Endothelial cell of umbilical vein (primary cell): ENCODE data around the gene IRF2BP2. TPM values are rescaled to one million over a fixed set of nuclear protein-coding genes. Genes with fewer than 3 reads are reported as not detected.
A peak's percentile ranks its signal among the peaks of the same experiment; 100 is the strongest.

Source experiments
- BruUV-seq: library from RNA; stranded (reverse); fragments of 400-500 nt; replicated peaks from 2 replicates; lab custom pipeline; 2021; lab: Mats Ljungman, UMichigan
- CTCF ChIA-PET: fragments of 300-600, 350-600 bp; sonication (Branson Sonifier 250); formaldehyde crosslinking; loops from one replicate; lab custom pipeline; 2021; ENCODE audit warnings: antibody characterized with exemption, inconsistent platforms; lab: Charles Lee
- POLR2A ChIA-PET: fragments of 300-600, 350-600 bp; sonication (Branson Sonifier 250); formaldehyde crosslinking; loops from one replicate; lab custom pipeline; 2021; ENCODE audit warnings: antibody characterized with exemption, inconsistent platforms; lab: Charles Lee
- DNase-seq: peaks from one replicate; pipeline ENCODE4 v3.0.0-alpha.2; 2011; ENCODE audit warnings: low read depth, low spot score
- FAIRE-seq: peaks from 2 replicates; lab custom pipeline; 2011; peaks lifted over from hg19 to GRCh38; lab: Jason Lieb, UNC
- H2AFZ ChIP-seq: 2 replicates; pipeline ENCODE4 v1.6.0; 2012; ENCODE audit warnings: low read depth, low read length, control low read depth, inconsistent platforms
- H3K27ac ChIP-seq: 2 replicates; pipeline ENCODE4 v1.5.1; 2011; ENCODE audit warnings: low read depth, mild to moderate bottlenecking, control low read depth, low read length, moderate library complexity; ENCODE audit not compliant: insufficient read depth
- H3K27me3 ChIP-seq, 2 experiments: 2 replicates each; pipeline versions ENCODE4 v1.6.0 to v1.6.1; 2011; ENCODE audit warnings: low read length in 2 of 2, mixed read lengths in 1 of 2; ENCODE audit not compliant: control insufficient read depth in 2 of 2, insufficient read depth in 2 of 2
- H3K36me3 ChIP-seq, 2 experiments: 2 replicates in 1 of 2; 3 replicates in 1 of 2; pipeline ENCODE4 v1.5.1; 2011; ENCODE audit warnings: low read length in 2 of 2, mild to moderate bottlenecking in 1 of 2, moderate library complexity in 1 of 2; ENCODE audit not compliant: control insufficient read depth in 2 of 2, insufficient read depth in 2 of 2; ENCODE audit errors: extremely low read depth in 1 of 2
- H3K4me1 ChIP-seq: 3 replicates; pipeline ENCODE4 v1.5.1; 2011; ENCODE audit warnings: mild to moderate bottlenecking, low read length; ENCODE audit not compliant: control insufficient read depth, insufficient read depth; ENCODE audit errors: extremely low read depth
- H3K4me2 ChIP-seq: 2 replicates; pipeline ENCODE4 v1.6.1; 2011; ENCODE audit warnings: low read length, control low read depth, mixed read lengths; ENCODE audit not compliant: insufficient read depth
- H3K4me3 ChIP-seq, 3 experiments: fragments of 200-600 bp in 1 of 3; sonication (generic), shearing (Covaris generic) in 1 of 3; replicated peaks in 1 of 3; 2 replicates each; pipeline ENCODE4 v1.5.1; 2011 to 2016; ENCODE audit warnings: control low read depth in 3 of 3, low read length in 3 of 3, mild to moderate bottlenecking in 2 of 3, inconsistent platforms in 1 of 3, low read depth in 1 of 3, moderate library complexity in 1 of 3; ENCODE audit not compliant: insufficient read depth in 1 of 3
- H3K79me2 ChIP-seq: 2 replicates; pipeline ENCODE4 v1.6.0; 2012; ENCODE audit warnings: low read length, inconsistent platforms; ENCODE audit not compliant: control insufficient read depth, insufficient read depth
- H3K9ac ChIP-seq: replicated peaks from 2 replicates; pipeline ENCODE3; 2011; ENCODE audit warnings: low read length, control low read depth; ENCODE audit not compliant: insufficient read depth; ENCODE audit errors: extremely low read depth
- H3K9me1 ChIP-seq: replicated peaks from 3 replicates; pipeline ENCODE4 v1.6.0; 2011; ENCODE audit warnings: mild to moderate bottlenecking, low read length; ENCODE audit not compliant: control insufficient read depth, insufficient read depth; ENCODE audit errors: extremely low read depth
- H3K9me3 ChIP-seq: replicated peaks from 2 replicates; pipeline ENCODE4 v1.5.1; 2012; ENCODE audit warnings: low read length, inconsistent platforms; ENCODE audit not compliant: control insufficient read depth, insufficient read depth
- H4K20me1 ChIP-seq: replicated peaks from 2 replicates; pipeline ENCODE3; 2011; ENCODE audit warnings: mild to moderate bottlenecking, low read length; ENCODE audit not compliant: control insufficient read depth, insufficient read depth; ENCODE audit errors: extremely low read depth
- EZH2 ChIP-seq: IDR thresholded peaks from 2 replicates; pipeline ENCODE4 v1.6.1; 2012; ENCODE audit warnings: borderline replicate concordance, low read depth, mild to moderate bottlenecking, moderate library complexity, low read length, inconsistent platforms; ENCODE audit not compliant: severe bottlenecking
- FOS ChIP-seq: IDR thresholded peaks from 2 replicates; pipeline ENCODE4 v1.6.1; 2011; ENCODE audit warnings: mild to moderate bottlenecking, low read length, moderate library complexity, borderline replicate concordance; ENCODE audit not compliant: insufficient read depth
- JUN ChIP-seq: IDR thresholded peaks from 2 replicates; pipeline ENCODE4 v1.6.1; 2011; ENCODE audit warnings: borderline replicate concordance, low read depth; ENCODE audit not compliant: insufficient read length, insufficient read depth
- MYC ChIP-seq: IDR thresholded peaks from one replicate; pipeline ENCODE4 v1.6.1; 2011; ENCODE audit warnings: mild to moderate bottlenecking, low read depth, low read length
- POLR2A ChIP-seq: IDR thresholded peaks from 2 replicates; pipeline ENCODE4 v1.6.1; 2012; ENCODE audit warnings: low read depth, mild to moderate bottlenecking, control low read depth, low read length
- dilution Hi-C: fragments of 300-500 bp; cut with MboI; formaldehyde crosslinking; loops from one replicate; pipeline ENCODE4 v1.15.0; 2019; ENCODE audit warnings: low sequenced_read_pairs; ENCODE audit not compliant: extremely low pct_ligation_motif_present
- intact Hi-C: fragments of 100-400 bp; cut with micrococcal nuclease; formaldehyde crosslinking; loops from one replicate; pipeline ENCODE4 v1.10.0; 2022
- polyA plus RNA-seq, 4 experiments: library from polyadenylated mRNA; depleted of rRNA in 3 of 4; stranded (reverse) in 3 of 4; unstranded in 1 of 4; fragments of >200 nt; gene quantifications; 2 replicates each; pipeline versions ENCODE4 v1.2.1 to v1.2.3, GENCODE V29; 2011 to 2012; ENCODE audit warnings: missing spikeins in 1 of 4
- total RNA-seq: library from RNA; stranded (reverse); gene quantifications from 2 replicates; pipeline ENCODE4 v1.2.3, GENCODE V29; 2021

Gene IRF2BP2
- total and polyA plus RNA-seq, 2 donors (not counting 3 experiments of a cell fraction or from before 2014, with no cell fraction given): 66.6 to 109 TPM

- FAIRE-seq (no peak), DNase-seq (peak; percentile 49)
- peak overlapping the region; percentile 98 for H3K4me2 ChIP-seq
- H4K20me1 ChIP-seq: no peaks in the 10 kb centered on the region
- ChIA-PET CTCF (interaction anchor here (0.8 to 9.1 kb wide), 12 partner anchors 20 to 489 kb away, joined by 3 to 79 read pairs (median 4); no protein-coding TSS in a partner anchor), POLR2A (interaction anchor here (0.7 to 1.9 kb wide), 2 partner anchors 117 to 119 kb away, joined by 3 to 7 read pairs; no protein-coding TSS in a partner anchor)
- peak overlapping the region; percentile 94 for H3K9ac ChIP-seq
- H3K36me3 ChIP-seq: peaks cover 5 to 11% of the 10 kb centered on the region in 2 experiments
- no peaks in the 10 kb centered on the region for H3K27me3 ChIP-seq
- no peak overlapping the region for H2AFZ ChIP-seq
- intact Hi-C loops: no loop called here
- peaks cover 42% of the 10 kb centered on the region for H3K4me1 ChIP-seq
- H3K27ac ChIP-seq: peak overlapping the region; percentile 87
- BruUV-seq: no TSS peak
- H3K4me3 ChIP-seq: peak overlapping the region; percentile 51 to 94 (median 57)
- H3K9me3 ChIP-seq: no peaks in the 10 kb centered on the region
- dilution Hi-C loops: loop anchor here (10.0 to 25.0 kb wide), 2 partner anchors 383 to 470 kb away; no protein-coding TSS in a partner anchor
- peaks cover 70% of the 10 kb centered on the region for H3K79me2 ChIP-seq
- no peaks in the 10 kb centered on the region for H3K9me1 ChIP-seq
- no peak for TF ChIP-seq POLR2A
- TF ChIP-seq EZH2: no peak
- peak; percentile 30 for TF ChIP-seq FOS
- peak; percentile 2 for TF ChIP-seq JUN
- no peak for TF ChIP-seq MYC
Observed at GRCh38 chr1:234604495-234605398, 5.2 kb downstream of the IRF2BP2 start.
